NCI-H2029 treated with DMSO at 0.1 percent for 48 hours (cell line): ENCODE data around the gene MAPK8IP3.
"Not testable (repeated sequence)": the region's sequence is repeated elsewhere in the genome, so short reads cannot be mapped to it uniquely, and the experiment has no call there.

Source experiments
- DNase-seq: peaks from one replicate; lab custom pipeline; 2025; lab: John Stamatoyannopoulos, UW

MAPK8IP3 gene

DNA sequence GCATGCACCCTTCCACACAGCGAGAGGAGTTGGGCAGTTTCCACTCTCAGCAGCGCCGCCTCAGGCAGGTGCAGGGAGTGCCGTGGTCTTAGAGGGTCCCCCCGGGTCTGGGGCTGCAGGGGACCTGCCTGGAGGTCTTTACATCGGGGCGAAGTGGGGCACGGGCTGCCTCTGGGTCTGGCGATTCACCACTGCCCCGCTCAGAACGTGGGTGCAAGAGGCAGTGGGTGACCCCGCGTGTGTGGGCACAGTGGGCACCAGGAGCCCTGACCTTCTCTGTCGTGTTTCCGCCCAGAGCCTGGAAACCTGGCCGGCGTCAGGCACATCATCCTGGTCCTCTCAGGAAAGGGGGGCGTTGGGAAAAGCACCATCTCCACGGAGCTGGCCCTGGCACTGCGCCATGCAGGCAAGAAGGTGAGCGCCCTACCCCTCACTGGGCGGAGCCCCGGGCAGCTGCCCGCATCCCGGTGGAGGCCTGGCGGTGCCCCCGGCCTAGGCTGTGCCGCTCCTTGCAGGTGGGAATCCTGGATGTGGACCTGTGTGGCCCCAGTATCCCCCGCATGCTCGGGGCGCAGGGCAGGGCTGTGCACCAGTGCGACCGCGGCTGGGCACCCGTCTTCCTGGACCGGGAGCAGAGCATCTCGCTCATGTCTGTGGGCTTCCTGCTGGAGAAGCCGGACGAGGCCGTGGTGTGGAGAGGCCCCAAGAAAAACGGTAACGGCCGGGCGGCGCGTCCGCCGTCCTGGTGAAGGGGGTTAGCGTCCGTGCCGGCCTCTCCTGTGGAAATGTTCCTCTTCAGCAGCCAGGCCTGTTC lies 80.5 kb downstream of the MAPK8IP3 start:
- DNase-seq: no peak

DNA sequence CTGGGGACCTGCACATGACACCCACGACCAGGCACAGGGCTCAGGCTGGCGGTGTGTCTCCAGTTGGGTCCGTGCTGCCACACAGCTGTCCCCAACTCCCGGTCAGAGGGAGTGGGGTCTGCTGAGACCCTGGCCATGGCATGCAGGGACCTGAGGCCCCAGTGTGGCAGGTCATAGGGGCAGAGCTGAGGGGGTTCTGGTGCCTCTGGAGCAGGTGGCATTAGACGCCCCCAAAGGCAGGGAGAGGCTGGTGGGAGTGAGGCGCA lies 81.0 kb downstream of the MAPK8IP3 start:
- DNase-seq: no peak

- DNase-seq: no peak
Observed at GRCh38 chr16:1787322-1788094, 81.5 kb downstream of the MAPK8IP3 start.

DNA sequence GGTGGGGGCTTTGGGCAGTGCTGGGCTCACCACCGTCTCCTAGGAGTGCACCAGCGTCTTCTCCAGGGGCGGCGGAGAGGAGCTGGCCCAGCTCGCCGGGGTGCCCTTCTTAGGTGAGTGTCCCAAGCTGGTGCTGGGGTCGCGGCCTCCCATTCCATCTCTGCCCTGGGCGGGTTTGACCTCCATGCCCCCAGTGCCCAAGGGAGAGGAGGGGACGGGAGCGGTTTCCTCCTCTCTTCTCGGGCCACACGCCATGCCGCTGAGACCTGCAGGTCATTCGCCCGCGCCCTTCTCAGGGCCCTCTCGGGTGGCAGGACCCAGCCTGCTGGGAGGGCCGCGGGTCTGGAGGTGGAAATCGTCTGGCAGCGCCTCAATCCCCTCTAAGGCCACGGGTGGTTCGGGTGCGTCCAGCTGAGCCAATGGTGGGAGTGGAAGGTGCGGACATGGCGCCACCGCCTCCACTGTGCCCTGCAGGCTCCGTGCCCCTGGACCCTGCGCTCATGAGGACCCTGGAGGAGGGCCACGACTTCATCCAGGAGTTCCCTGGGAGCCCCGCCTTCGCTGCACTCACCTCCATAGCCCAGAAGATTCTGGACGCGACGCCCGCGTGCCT lies 82.2 kb downstream of the MAPK8IP3 start:
- DNase-seq: no peak

DNA sequence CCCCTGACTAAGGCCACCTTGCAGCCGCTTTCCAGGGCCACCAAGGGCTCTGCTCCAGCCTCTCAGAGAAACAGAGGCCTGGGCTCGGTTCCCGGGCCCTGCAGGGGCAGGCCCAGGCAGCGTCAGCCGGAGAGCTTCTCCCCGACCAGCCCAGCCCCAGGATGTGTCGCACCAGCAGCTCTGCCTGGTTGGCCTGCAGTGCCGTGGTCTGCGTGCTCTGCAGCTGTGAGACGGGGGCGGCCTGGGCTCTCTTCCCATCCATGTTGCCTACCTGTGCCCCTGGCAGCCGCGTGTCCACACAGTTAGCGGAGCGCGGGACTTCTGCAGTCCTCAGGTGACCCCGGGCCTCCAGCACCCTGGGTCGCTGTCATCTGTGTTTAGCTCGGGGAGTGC lies 82.7 kb downstream of the MAPK8IP3 start:
- DNase-seq: no peak

GRCh38 chr16:1789643-1790045 lies 83.6 kb downstream of the MAPK8IP3 start:
- DNase-seq: no peak

DNA sequence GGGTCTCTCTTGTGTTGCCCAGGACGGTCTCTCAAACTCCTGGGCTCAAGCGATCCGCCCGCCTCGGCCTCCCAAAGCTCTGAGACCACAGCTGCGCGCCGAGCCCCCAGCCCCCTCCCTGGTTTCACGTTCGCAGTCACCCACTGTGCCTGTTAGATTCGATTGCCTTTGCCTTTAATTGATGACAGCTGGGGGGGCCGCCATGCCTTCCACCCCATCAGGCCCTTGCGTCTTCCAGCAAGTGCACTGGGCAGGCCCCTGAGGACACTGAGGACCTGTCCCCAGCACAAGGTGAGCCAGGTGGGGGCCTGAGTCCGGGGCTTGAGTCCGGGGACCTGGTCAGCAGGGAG lies 84.2 kb downstream of the MAPK8IP3 start:
- DNase-seq: no peak

DNA sequence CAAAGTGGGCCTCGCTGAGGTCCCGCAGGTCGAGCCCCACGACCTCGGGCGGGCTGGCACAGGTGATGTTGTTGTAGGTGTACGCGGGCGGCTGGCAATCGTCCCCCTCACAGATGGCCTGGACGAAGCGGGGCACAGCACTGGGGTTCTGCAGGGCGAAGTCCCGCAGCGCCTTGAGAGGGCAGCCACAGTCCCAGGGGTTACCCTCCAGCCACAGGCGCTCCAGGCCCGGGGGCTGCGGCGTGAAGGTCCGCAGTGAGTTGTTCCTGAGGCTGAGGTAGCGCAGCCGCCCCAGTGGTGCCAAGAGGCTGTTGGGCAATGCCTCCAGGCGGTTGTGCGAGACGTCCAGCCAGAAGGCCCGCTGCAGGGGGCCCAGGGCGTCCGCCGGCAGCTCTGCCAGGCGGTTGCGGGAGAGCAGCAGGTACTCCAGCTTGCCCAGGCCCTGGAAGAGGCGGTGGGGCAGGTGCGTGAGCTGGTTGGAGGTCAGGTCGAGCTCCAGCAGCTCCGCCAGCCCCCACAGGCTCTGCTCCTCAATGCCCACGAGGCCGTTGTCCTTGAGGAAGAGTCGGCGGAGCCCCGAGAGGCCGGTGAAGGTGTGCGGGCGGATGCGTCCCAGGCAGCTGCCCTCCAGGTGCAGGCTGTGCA lies 84.7 kb downstream of the MAPK8IP3 start:
- no peak for DNase-seq

DNA sequence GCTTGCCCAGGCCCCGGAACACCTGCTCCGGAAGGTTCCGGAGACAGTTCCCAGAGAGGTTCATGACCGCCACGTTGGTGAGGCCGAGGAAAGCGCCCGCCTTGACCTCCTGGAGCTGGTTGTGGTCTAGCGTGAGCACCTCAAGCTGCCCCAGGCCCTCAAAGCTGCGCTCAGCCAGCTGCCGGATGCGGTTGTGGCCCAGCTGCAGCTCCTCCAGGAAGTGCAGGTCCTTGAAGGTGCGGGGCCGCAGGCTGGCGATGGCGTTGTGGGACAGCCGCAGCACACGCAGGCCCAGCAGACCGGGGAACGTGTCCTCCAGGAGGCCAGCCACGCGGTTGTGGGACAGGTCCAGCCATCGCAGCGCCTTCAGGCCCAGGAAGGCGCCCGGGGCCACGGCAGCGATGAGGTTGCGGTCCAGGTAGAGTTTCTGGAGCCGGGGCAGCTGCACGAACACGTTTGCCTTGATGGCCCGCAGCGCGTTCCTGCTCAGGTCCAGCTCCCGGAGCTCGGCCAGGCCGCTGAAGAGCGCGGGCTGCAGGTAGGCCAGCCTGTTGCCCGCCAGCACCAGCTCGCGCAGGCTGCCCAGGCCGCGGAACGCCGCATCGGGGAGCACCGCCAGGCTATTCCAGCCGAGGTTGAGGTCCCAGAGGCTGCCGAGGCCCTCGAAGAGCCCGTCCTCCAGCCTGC lies 85.4 kb downstream of the MAPK8IP3 start:
- DNase-seq: no peak

GRCh38 chr16:1791943-1792812 lies 86.2 kb downstream of the MAPK8IP3 start:
- no peak for DNase-seq

GRCh38 chr16:1792836-1793577 lies 87.0 kb downstream of the MAPK8IP3 start:
- DNase-seq: no peak

GRCh38 chr16:1793578-1794220 lies 87.7 kb downstream of the MAPK8IP3 start, which contains the start of gene IGFALS:
TSS of gene IGFALS (minus strand) at chr16:1793705. CDS start at chr16:1793652, 53 bp downstream.
- no peak for DNase-seq

DNA sequence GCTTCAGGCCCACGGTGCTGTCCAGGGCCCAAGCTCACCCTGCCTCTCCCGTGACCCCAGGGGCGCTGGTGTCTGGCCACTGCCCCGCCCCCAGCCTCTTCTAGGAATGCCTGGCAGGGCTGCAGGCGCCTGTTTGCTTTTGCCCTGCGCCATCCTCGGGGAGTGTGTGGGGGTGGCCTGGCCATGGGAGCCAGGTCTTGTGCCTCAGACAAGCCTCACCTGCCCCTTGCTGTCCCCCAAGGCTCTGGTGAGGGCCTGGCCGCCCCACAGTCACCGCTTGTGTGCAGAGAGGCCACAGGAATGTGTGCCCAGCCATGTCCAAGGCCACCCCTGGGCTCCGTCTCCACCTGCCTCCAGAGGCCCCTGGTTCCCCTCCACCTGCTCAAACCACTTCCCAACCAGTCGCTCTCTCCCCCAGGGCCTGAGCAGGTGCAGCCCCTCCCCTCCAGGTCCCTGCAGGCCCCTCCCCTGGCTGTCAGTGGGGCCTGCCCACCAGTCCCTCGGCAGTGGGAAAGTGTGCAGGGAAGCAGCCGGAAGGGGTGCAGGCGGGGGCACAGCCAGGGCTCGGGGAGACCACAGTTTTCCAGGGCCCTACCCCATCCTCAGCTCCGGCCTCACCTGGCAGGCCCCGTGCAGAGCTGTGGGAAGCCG lies 88.4 kb downstream of the MAPK8IP3 start:
- no peak for DNase-seq

DNA sequence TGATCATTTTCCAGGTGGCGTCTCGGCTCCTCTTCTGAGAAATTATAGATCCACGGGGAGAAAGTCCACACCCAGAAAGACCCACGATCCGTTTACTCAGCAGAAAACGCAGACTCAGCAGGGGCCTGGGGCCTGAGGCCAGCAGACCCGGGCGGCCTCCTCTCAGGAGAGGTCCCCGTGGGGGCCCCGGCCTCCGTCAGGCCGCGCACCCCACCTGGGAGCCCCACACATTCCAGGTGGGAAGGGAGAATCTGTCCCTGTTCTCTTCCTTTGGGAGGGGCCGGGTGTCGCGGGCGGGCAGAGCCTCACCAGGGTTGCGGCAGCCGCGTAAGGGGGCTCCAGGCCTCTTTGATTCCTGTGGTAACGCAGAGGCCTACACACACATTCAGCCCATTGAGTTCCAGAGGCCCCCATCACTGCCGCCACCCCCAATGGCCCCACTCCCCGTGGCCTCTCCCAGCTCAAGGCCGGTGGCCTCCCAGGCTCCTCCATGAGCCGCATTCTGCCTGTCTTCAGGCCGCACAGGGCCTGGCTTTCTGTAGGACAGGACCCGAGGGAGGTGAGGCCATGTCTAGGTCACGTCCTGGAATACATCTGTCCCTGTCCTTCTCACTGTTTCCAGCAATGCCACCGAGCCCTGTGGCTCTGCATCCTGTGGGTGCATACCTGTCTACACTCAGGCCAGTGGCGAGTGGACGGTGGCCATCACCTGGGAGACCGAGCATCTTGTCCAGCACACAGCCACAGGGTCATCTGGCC lies 89.1 kb downstream of the MAPK8IP3 start:
- DNase-seq: no peak

- not testable (repeated sequence) for DNase-seq
Observed at GRCh38 chr16:1799263-1799662, 93.3 kb downstream of the MAPK8IP3 start.

GRCh38 chr16:1800701-1801100 lies 94.7 kb downstream of the MAPK8IP3 start:
- no peak for DNase-seq

GRCh38 chr16:1807626-1808025 lies 101.6 kb downstream of the MAPK8IP3 start:
- no peak for DNase-seq

- DNase-seq: no peak
Observed at GRCh38 chr16:1808691-1809090, 102.7 kb downstream of the MAPK8IP3 start.
